H1 (cell line): ENCODE measurements around the gene CAPN9. TPM values are rescaled to one million over a fixed set of nuclear protein-coding genes. Genes with fewer than 3 reads are reported as not detected.

Source experiments
- CTCF ChIA-PET: fragments of 300-600 bp; sonication (Branson Sonifier 250); formaldehyde crosslinking; loops from one replicate; lab custom pipeline; 2021; ENCODE audit not compliant: partially characterized antibody; lab: Charles Lee
- POLR2A ChIA-PET: fragments of 300-600 bp; sonication (Branson Sonifier 250); formaldehyde crosslinking; loops from one replicate; lab custom pipeline; 2021; ENCODE audit warnings: inconsistent platforms; ENCODE audit not compliant: partially characterized antibody; lab: Charles Lee
- DNase-seq, 2 experiments: peaks; one replicate each; pipeline versions ENCODE4 v3.0.0 to v3.0.0-alpha.2; 2010 to 2022; ENCODE audit warnings: low spot score in 2 of 2, low read depth in 1 of 2, mixed read lengths in 1 of 2
- FAIRE-seq: peaks from 2 replicates; lab custom pipeline; 2011; peaks lifted over from hg19 to GRCh38; lab: Jason Lieb, UNC
- H2AFZ ChIP-seq: 2 replicates; pipeline ENCODE4 v1.8.1; 2012; ENCODE audit warnings: low read length, inconsistent platforms
- H2AK5ac ChIP-seq: 2 replicates; pipeline ENCODE4 v1.6.1; 2013; ENCODE audit warnings: low read depth, low read length
- H2BK120ac ChIP-seq: replicated peaks from 2 replicates; pipeline ENCODE3; 2013; ENCODE audit warnings: low read depth, low read length, inconsistent platforms
- H2BK12ac ChIP-seq: 2 replicates; pipeline ENCODE4 v1.6.1; 2013; ENCODE audit warnings: low read depth, low read length
- H2BK15ac ChIP-seq: 2 replicates; pipeline ENCODE4 v1.6.1; 2013; ENCODE audit warnings: low read length
- H2BK20ac ChIP-seq: 2 replicates; pipeline ENCODE4 v1.6.1; 2013; ENCODE audit warnings: low read length
- H2BK5ac ChIP-seq: 2 replicates; pipeline ENCODE4 v1.6.1; 2013; ENCODE audit warnings: low read depth, low read length
- H3K14ac ChIP-seq: 2 replicates; pipeline ENCODE4 v1.6.1; 2013; ENCODE audit warnings: inconsistent platforms; ENCODE audit not compliant: insufficient read length
- H3K18ac ChIP-seq: 2 replicates; pipeline ENCODE4 v1.6.1; 2013; ENCODE audit warnings: low read length; ENCODE audit errors: extremely low read depth
- H3K23ac ChIP-seq: 2 replicates; pipeline ENCODE4 v1.6.1; 2013; ENCODE audit warnings: inconsistent platforms; ENCODE audit not compliant: insufficient read length
- H3K23me2 ChIP-seq: 2 replicates; pipeline ENCODE4 v1.6.1; 2013; ENCODE audit warnings: low read depth, low read length
- H3K27ac ChIP-seq: 2 replicates; pipeline ENCODE4 v1.6.1; 2011; ENCODE audit warnings: low read depth, low read length, inconsistent platforms
- H3K27me3 ChIP-seq, 4 experiments: replicated peaks in 1 of 4; 1 replicate in 1 of 4; 2 replicates in 3 of 4; pipeline versions ENCODE4 v1.6.1 to v1.8.1; 2011 to 2013; ENCODE audit warnings: low read length in 3 of 4, mild to moderate bottlenecking in 3 of 4, inconsistent platforms in 2 of 4, mixed read lengths in 2 of 4, moderate library complexity in 1 of 4; ENCODE audit not compliant: control insufficient read depth in 3 of 4, insufficient read depth in 3 of 4; ENCODE audit errors: extremely low read depth in 1 of 4
- H3K36me3 ChIP-seq, 4 experiments: 2 replicates each; pipeline versions ENCODE4 v1.6.1 to v1.8.1; 2011 to 2013; ENCODE audit warnings: mild to moderate bottlenecking in 4 of 4, low read length in 3 of 4, moderate library complexity in 2 of 4, control low read depth in 1 of 4, inconsistent platforms in 1 of 4; ENCODE audit not compliant: insufficient read depth in 4 of 4, control insufficient read depth in 2 of 4
- H3K4ac ChIP-seq: replicated peaks from 2 replicates; pipeline ENCODE3; 2013; ENCODE audit warnings: low read length, low read depth, mixed read lengths, inconsistent platforms; ENCODE audit not compliant: insufficient read length
- H3K4me1 ChIP-seq, 4 experiments: replicated peaks in 1 of 4; 1 replicate in 1 of 4; 2 replicates in 3 of 4; pipeline versions ENCODE4 v1.6.1 to v1.8.1; 2011 to 2013; ENCODE audit warnings: low read length in 3 of 4, inconsistent platforms in 2 of 4, mixed read lengths in 1 of 4; ENCODE audit not compliant: insufficient read depth in 4 of 4, control insufficient read depth in 3 of 4
- H3K4me2 ChIP-seq, 2 experiments: 2 replicates each; pipeline versions ENCODE4 v1.6.1 to v1.8.1; 2011 to 2013; ENCODE audit warnings: low read depth in 2 of 2, low read length in 2 of 2, control low read depth in 1 of 2, inconsistent platforms in 1 of 2, mild to moderate bottlenecking in 1 of 2; ENCODE audit not compliant: insufficient read depth in 1 of 2
- H3K4me3 ChIP-seq, 4 experiments: fragments of 200-600, 300-600 bp in 1 of 4; sonication (generic), shearing (Covaris generic), sonication (Bioruptor Twin) in 1 of 4; 2 replicates each; pipeline versions ENCODE4 v1.5.1 to v1.8.1; 2011 to 2016; ENCODE audit warnings: low read length in 4 of 4, low read depth in 3 of 4, control low read depth in 2 of 4, inconsistent platforms in 2 of 4, mild to moderate bottlenecking in 2 of 4, mixed read lengths in 1 of 4, moderate library complexity in 1 of 4; ENCODE audit not compliant: insufficient read depth in 2 of 4; ENCODE audit errors: extremely low read depth in 1 of 4
- H3K56ac ChIP-seq: replicated peaks from 2 replicates; pipeline ENCODE3; 2013; ENCODE audit warnings: low read depth, mild to moderate bottlenecking, mixed read lengths, low read length, inconsistent platforms; ENCODE audit not compliant: insufficient read length
- H3K79me1 ChIP-seq: 2 replicates; pipeline ENCODE4 v1.6.1; 2013; ENCODE audit warnings: low read depth, low read length, control low read depth
- H3K79me2 ChIP-seq, 2 experiments: 2 replicates each; pipeline versions ENCODE4 v1.6.1 to v1.8.1; 2012 to 2013; ENCODE audit warnings: low read length in 2 of 2, mild to moderate bottlenecking in 2 of 2, inconsistent platforms in 1 of 2; ENCODE audit not compliant: insufficient read depth in 2 of 2, control insufficient read depth in 1 of 2
- H3K9ac ChIP-seq, 4 experiments: replicated peaks in 1 of 4; 1 replicate in 1 of 4; 2 replicates in 3 of 4; pipeline versions ENCODE4 v1.6.1 to v1.8.1; 2011 to 2013; ENCODE audit warnings: low read depth in 3 of 4, low read length in 3 of 4, control low read depth in 2 of 4, mild to moderate bottlenecking in 2 of 4, moderate library complexity in 2 of 4, inconsistent platforms in 1 of 4; ENCODE audit errors: extremely low read depth in 1 of 4
- H3K9me3 ChIP-seq, 2 experiments: 2 replicates each; pipeline versions ENCODE4 v1.6.1 to v1.8.1; 2012 to 2013; ENCODE audit warnings: mild to moderate bottlenecking in 2 of 2, moderate library complexity in 2 of 2, control low read depth in 1 of 2, inconsistent platforms in 1 of 2, low read depth in 1 of 2, low read length in 1 of 2, mixed read lengths in 1 of 2; ENCODE audit not compliant: insufficient read depth in 2 of 2
- H4K20me1 ChIP-seq, 2 experiments: replicated peaks in 1 of 2; 2 replicates each; pipeline versions ENCODE3 to v1.8.1; 2011 to 2013; ENCODE audit warnings: inconsistent platforms in 2 of 2, low read length in 2 of 2, mild to moderate bottlenecking in 1 of 2; ENCODE audit not compliant: insufficient read depth in 2 of 2, control insufficient read depth in 1 of 2
- H4K5ac ChIP-seq: 2 replicates; pipeline ENCODE4 v1.6.1; 2013; ENCODE audit warnings: low read length, low read depth, mixed read lengths, inconsistent platforms; ENCODE audit not compliant: insufficient read length
- H4K8ac ChIP-seq: 2 replicates; pipeline ENCODE4 v1.8.0; 2013; ENCODE audit warnings: mild to moderate bottlenecking, moderate library complexity, low read length, inconsistent platforms; ENCODE audit not compliant: insufficient read depth; ENCODE audit errors: extremely low read depth
- H4K91ac ChIP-seq: replicated peaks from 2 replicates; pipeline ENCODE3; 2013; ENCODE audit warnings: low read length, mixed read lengths, inconsistent platforms; ENCODE audit not compliant: insufficient read length
- SIX5 ChIP-seq: IDR thresholded peaks from 2 replicates; pipeline ENCODE4 v1.6.1; 2011; ENCODE audit warnings: mild to moderate bottlenecking, low read depth, low read length
- SUZ12 ChIP-seq: fragments of 200-600 bp; sonication (generic); IDR thresholded peaks from 2 replicates; pipeline ENCODE4 v1.6.1; 2012; ENCODE audit warnings: mild to moderate bottlenecking, inconsistent platforms, low read length, moderate library complexity, mixed read lengths
- WGBS, 2 experiments: shearing (Covaris generic) in 1 of 2; methylation state at CpG; one replicate each; pipeline versions ENCODE4 v1.1.6 to v1.1.7; 2013 to 2015; ENCODE audit warnings: low lambda C conversion rate in 2 of 2, mixed read lengths in 2 of 2, inconsistent platforms in 1 of 2, low coverage in 1 of 2, missing lambda C conversion rate in 1 of 2; ENCODE audit not compliant: insufficient replicate concordance in 2 of 2, insufficient coverage in 1 of 2, insufficient read length in 1 of 2; ENCODE audit errors: extremely low coverage in 1 of 2, missing lambda C conversion rate in 1 of 2; 5-methylcytosine and 5-hydroxymethylcytosine counted together
- polyA plus RNA-seq, 7 experiments: library from polyadenylated mRNA; depleted of rRNA in 3 of 7; stranded (reverse) in 5 of 7; unstranded in 2 of 7; fragments of >200 nt in 5 of 7; fragments of 200-250 nt in 2 of 7; gene quantifications; 1 replicate in 5 of 7; 2 replicates in 1 of 7; 4 replicates in 1 of 7; pipeline versions ENCODE4 v1.2.1 to v1.2.3, GENCODE V29; 2011 to 2013; ENCODE audit warnings: missing spikeins in 2 of 7, mixed read lengths in 2 of 7
- total RNA-seq: library from RNA; stranded (reverse); fragmentation: NEBNext Ultra II Directional; extraction: Animal tissue kit (Norgen Biotek cat#: 25700); gene quantifications from 2 replicates; pipeline ENCODE4 v1.2.1, GENCODE V29; 2021

Gene CAPN9
- total and polyA plus RNA-seq, 2 of the 8 experiments (the other 6 are each of a cell fraction or from before 2014, with no cell fraction given), result 0.22 to 0.76 TPM

DNA sequence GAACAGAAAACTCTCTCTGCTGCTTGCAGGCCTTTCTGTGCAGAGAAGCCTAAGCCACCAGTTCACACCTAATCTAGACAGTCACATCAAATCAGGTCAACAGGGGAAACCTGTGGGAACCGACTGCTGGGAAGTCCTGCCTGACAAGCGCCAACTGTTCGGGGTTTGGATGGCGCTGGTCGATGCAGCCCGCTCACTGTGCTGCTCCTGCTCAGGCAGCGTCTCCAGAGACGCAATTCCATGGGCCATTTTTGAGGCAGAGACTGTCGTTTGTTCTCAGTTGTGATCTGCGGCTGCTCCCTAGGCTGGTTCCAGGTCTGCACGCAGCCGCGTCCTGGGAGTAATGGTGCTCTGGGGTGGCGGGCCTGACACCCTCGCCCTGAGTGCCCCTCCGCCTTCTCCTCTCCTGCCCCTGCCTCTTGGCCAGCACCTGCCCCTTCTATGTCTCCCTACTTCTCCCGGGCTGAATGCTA is 34.7 kb upstream of the CAPN9 start:
- TF ChIP-seq SUZ12, result no peak
- no peak for TF ChIP-seq SIX5
- Histone ChIP-seq H2BK20ac (no peak overlapping the region), H3K27ac (no peak overlapping the region), H3K18ac (no peak overlapping the region), H2BK5ac (0 out of 2 replicates have a peak overlapping the region, but pooled peaks have one; percentile 35), H4K20me1 (no peaks in the 10 kb centered on the region), H2BK12ac (no peak overlapping the region), H3K23me2 (no peaks in the 10 kb centered on the region), H2BK15ac (no peak overlapping the region), H3K56ac (no peak overlapping the region), H3K4me1 (peaks cover 0 to 10% (median 4%) of the 10 kb centered on the region in 4 experiments; a peak in 4 of 7 replicates), H3K4me2 (no peak overlapping the region), H2BK120ac (no peak overlapping the region), H3K9me3 (no peaks in the 10 kb centered on the region), H3K14ac (no peak overlapping the region), H3K27me3 (no peaks in the 10 kb centered on the region; a peak in 1 of 7 replicates), H3K4me3 (no peak overlapping the region), H3K79me1 (no peaks in the 10 kb centered on the region), H3K36me3 (no peaks in the 10 kb centered on the region), H3K4ac (no peak overlapping the region), H4K8ac (peak overlapping the region; percentile 37; the same call in 1 of the 2 replicates), H2AFZ (no peak overlapping the region), H2AK5ac (0 out of 2 replicates have a peak overlapping the region, but pooled peaks have one; percentile 39), H4K5ac (no peak overlapping the region), H4K91ac (no peak overlapping the region), H3K79me2 (no peaks in the 10 kb centered on the region), H3K23ac (no peak overlapping the region), H3K9ac (no peak overlapping the region)
- ChIA-PET CTCF (interaction anchor here (2.4 to 5.7 kb wide), 3 partner anchors 14 to 60 kb away, joined by 6 to 26 read pairs (median 12); no protein-coding TSS in a partner anchor), POLR2A (no interaction called here)
- no peak for FAIRE-seq
- no peak for DNase-seq
- 84% methylated on average over 17 of the region's 17 CpGs; no CpG with 5 or more reads in 1 of the 2 experiments for WGBS, 2 experiments
